Measurements from ENCODE around the gene CORO7.

CORO7 gene

DNA sequence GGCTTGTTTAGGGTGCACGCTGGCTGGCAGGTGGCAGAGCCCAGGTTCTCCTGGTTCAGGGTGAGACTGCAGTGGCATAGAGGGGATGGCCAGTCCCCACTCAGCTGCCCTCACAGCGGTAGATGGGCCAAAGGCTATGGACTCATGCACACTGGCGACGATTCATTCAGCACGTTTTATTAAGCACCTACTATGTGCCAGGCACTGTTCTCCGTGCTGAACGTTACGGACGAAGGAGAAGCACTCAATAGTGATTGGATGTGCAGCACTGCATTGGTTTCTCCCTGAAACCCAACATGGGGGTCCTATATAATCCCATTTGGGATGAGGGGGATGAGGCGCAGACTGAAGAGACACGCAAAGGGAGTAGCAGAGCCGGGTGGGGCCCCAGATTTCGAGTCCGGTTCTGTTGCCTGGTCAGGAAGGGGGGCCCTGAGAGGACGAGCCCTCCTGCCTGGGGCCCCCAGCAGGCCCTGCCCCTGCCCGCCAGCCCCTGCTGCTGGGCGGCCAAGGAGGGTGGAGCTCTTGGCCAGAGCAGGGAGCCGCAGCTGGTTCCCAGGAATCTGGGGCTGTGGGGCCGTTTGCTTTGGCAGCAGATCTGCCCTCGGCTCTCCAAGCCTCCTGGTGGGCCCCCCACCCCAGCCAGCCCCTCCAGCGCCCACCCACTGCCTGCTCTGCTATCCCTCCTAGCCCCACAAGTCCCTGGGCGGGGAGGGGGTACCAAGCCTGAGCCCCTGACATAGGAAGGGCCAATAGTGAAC, 91.7 kb downstream of the CORO7 start:
- TF ChIP-seq, protein P1, sequence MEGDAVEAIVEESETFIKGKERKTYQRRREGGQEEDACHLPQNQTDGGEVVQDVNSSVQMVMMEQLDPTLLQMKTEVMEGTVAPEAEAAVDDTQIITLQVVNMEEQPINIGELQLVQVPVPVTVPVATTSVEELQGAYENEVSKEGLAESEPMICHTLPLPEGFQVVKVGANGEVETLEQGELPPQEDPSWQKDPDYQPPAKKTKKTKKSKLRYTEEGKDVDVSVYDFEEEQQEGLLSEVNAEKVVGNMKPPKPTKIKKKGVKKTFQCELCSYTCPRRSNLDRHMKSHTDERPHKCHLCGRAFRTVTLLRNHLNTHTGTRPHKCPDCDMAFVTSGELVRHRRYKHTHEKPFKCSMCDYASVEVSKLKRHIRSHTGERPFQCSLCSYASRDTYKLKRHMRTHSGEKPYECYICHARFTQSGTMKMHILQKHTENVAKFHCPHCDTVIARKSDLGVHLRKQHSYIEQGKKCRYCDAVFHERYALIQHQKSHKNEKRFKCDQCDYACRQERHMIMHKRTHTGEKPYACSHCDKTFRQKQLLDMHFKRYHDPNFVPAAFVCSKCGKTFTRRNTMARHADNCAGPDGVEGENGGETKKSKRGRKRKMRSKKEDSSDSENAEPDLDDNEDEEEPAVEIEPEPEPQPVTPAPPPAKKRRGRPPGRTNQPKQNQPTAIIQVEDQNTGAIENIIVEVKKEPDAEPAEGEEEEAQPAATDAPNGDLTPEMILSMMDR (IDR thresholded peaks at IDR 0.05; ENCODE audit: low read depth, low read length): no peak
- H3K4me3 ChIP-seq (ENCODE audit: low read depth, low read length): no peak overlapping the region
- DNase-seq (ENCODE audit: low read depth, low spot score): no peak
- in situ Hi-C loops (cut with HindIII; ENCODE audit: low sequenced_read_pairs): no loop called here

DNA sequence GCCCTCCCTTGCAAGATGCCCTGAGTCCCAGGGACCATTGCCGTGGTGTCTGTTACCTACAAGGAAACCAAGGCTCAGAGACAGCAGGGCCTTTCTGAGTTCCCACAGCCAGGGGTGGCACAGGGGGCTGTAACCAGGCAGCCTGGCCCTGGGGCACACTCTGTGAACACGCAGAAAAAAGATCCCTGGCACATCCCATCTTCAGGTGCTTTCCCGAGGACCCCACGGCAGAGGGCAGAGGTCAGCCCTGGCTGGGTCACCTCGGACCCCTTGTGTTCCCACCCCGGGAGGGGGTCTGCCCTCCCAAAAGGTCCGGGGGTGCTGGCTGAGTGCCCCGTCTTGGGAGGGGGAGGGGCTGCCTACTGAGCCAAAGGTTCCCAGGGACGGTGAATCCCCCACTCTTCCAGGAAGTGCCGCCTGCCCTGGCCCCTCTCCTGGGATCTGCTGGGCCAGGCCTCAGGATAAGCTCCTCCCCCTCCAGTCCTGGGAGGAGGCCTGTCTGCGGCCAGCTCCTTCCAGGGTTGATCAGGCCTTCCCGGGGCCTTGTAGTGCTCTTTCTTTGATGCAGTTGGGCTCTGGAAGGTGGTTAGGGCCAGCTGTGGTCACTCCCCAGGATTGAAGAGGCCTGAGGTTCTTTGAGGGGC, 92.4 kb downstream of the CORO7 start:
- no peak overlapping the region for H3K4me3 ChIP-seq (ENCODE audit: low read depth, low read length)
- in situ Hi-C loops (cut with HindIII; ENCODE audit: low sequenced_read_pairs): no loop called here
- DNase-seq (ENCODE audit: low read depth, low spot score): peak; percentile 49
- TF ChIP-seq, protein P1 (IDR thresholded peaks at IDR 0.05; ENCODE audit: low read depth, low read length): no peak

DNA sequence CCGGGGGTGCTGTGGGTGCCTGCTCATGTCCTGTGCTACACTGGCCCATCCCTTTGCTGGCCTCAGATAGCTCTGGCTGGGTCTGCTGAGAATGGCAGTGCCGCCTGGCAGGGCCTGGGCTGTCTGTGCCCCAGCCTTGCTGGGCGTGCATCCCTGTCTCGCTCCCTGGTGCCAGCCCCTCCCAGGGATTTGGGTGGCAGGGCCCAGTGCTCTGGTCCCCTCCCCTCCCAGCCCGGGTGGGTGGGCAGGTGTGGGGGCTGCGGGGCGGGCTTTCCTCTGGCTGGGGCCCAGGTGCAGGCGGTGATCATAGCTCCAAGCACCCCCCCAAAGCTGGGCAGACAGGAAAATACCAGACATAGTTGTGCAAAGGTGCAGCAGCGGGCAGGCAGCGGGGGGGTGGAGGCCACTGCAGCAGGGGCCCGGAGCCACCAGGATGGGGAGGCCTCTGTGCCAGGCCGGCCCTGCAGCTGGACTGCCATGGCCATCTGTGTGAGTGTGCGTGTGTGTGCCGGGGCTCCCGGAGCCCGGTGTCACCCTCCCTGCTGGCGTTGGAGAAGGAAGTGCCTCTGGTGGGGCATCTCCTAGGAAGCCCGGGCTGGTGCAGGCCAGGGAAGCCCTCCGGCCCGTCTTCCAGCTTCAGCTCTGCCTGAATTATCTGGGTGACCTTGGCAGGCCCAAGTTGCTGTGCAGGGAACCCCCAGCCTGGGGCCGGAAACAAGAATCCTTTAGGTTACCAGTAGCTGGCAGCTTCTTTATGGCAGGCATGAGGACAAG, 93.1 kb downstream of the CORO7 start:
- DNase-seq (ENCODE audit: low read depth, low spot score): no peak
- no peak overlapping the region for H3K4me3 ChIP-seq (ENCODE audit: low read depth, low read length)
- in situ Hi-C loops (cut with HindIII; ENCODE audit: low sequenced_read_pairs): no loop called here
- TF ChIP-seq, protein P1 (IDR thresholded peaks at IDR 0.05; ENCODE audit: low read depth, low read length): no peak

DNA sequence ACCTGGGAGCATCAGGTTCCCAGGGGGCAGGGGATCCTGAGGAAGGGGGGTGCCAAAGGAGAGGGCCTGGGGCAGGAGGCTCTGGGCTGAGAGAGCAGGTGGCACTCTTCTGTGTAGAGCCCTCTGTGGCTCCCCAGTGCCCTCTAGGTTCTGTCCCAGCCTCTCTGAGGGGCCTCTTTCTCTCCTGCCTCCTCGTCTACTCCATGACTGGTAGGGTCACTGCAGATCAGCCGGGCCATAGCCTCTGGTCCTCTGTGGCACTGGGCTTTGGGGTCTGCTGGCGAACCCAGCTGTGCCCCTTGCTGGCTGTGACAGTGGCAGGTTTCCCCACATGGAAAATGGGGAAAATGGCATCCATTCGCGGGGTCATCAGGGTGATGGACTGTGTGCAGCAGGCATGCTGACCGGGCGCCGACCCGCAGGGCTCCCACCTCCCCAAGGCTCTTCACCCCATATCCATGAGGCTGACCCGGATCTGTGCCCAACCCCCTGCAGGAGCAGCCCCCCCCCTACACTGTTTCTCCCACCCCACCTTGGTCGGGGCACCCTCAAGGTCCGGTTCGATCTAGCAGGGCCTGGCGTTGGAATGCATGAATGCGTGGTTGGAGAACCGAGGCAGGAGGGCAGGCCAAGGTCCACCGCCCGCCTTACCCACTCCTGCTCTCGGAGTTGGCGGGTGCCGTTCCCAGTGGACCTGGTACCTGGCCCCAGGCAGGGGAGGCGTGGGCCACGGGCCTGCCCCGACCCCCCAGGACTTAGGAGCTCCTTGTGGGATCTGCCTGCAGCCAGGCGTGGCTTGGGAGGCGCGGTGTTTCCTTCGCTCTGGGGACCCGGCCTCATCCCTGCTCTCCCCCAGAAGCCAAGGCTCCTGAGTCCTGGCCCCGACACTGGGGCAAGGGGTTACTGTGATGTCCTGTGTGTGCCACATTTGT, 94.0 kb downstream of the CORO7 start:
- TF ChIP-seq, protein P1 (IDR thresholded peaks at IDR 0.05; ENCODE audit: low read depth, low read length): no peak
- no peak for DNase-seq (ENCODE audit: low read depth, low spot score)
- no peak overlapping the region for H3K4me3 ChIP-seq (ENCODE audit: low read depth, low read length)
- in situ Hi-C loops (cut with HindIII; ENCODE audit: low sequenced_read_pairs): no loop called here

DNA sequence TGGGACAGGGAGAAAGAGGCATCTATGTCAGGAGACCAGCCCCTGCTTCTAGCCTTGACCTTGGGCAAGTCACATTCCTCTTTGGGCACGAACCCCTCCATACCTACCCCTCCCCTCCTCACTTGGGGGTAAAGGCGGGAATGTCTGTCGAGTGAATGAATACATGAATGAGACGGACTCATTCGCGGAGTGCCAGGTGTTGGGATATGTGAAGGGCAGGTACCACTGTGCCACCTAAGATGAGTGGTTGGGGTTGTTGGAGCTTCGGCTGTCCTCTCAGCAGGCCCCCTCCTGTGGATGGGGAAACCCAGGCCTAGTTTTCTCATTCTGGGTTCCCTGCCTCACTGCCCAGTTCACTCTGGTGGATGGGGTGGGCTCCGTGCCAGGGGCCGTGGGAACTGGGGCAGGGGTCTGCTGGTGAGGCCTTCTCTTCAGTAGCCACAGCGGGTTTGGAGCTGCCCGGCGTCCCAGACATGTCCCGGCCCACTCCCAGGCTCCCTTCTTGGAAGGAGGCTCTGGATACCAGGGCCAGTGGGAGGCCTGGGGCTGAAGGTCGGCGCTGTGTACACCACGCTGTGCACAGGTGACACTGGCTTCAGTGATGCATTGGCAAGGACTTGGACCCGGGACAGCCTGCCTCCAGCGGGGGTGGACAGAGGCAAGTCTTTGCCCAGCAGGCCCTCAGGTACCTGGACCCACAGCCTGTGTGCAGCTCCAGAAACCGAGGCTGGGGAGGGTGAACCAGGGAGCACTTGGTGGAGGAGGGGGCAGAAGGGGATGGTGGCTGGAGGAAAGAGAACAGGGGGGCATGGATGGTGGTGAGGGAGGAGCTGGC, 94.9 kb downstream of the CORO7 start:
- no peak for DNase-seq (ENCODE audit: low read depth, low spot score)
- TF ChIP-seq, protein P1 (IDR thresholded peaks at IDR 0.05; ENCODE audit: low read depth, low read length): no peak
- in situ Hi-C loops (cut with HindIII; ENCODE audit: low sequenced_read_pairs): no loop called here
- no peak overlapping the region for H3K4me3 ChIP-seq (ENCODE audit: low read depth, low read length)

Data from astrocyte of the spinal cord (primary cell).